WTC11 (cell line): Measurements from ENCODE around the gene MPST.

Experiments used
- CTCF ChIP-seq: fragments of 200-600 bp; IDR thresholded peaks from 2 replicates; pipeline ENCODE4 v1.8.0; 2022; ENCODE audit warnings: antibody characterized with exemption
- E2F1 ChIP-seq: sonication (generic); formaldehyde crosslinking; IDR thresholded peaks from 2 replicates; pipeline ENCODE4 v1.8.0; 2022; ENCODE audit warnings: mild to moderate bottlenecking, missing genetic modification reagents
- ESRRA ChIP-seq: sonication (generic); formaldehyde crosslinking; IDR thresholded peaks from 2 replicates; pipeline ENCODE4 v1.8.1; 2022; ENCODE audit warnings: mild to moderate bottlenecking, missing genetic modification reagents, borderline replicate concordance
- GABPB1 ChIP-seq: sonication (generic); formaldehyde crosslinking; IDR thresholded peaks from 2 replicates; pipeline ENCODE4 v1.8.1; 2023; ENCODE audit warnings: mild to moderate bottlenecking, missing genetic modification reagents
- JUN ChIP-seq: sonication (generic); formaldehyde crosslinking; IDR thresholded peaks from 2 replicates; pipeline ENCODE4 v1.8.0; 2023; ENCODE audit warnings: mild to moderate bottlenecking, missing genetic modification reagents
- NR2C2 ChIP-seq: sonication (generic); formaldehyde crosslinking; IDR thresholded peaks from 2 replicates; pipeline ENCODE4 v1.8.0; 2022; ENCODE audit warnings: mild to moderate bottlenecking, missing genetic modification reagents
- PREB ChIP-seq: sonication (generic); formaldehyde crosslinking; IDR thresholded peaks from 2 replicates; pipeline ENCODE4 v1.8.1; 2022; ENCODE audit warnings: mild to moderate bottlenecking, missing genetic modification reagents, moderate library complexity, borderline replicate concordance
- RELA ChIP-seq: sonication (generic); formaldehyde crosslinking; IDR thresholded peaks from 2 replicates; pipeline ENCODE4 v1.8.1; 2022; ENCODE audit warnings: missing genetic modification reagents, mild to moderate bottlenecking, borderline replicate concordance
- TP53 ChIP-seq: sonication (generic); formaldehyde crosslinking; IDR thresholded peaks from 2 replicates; pipeline ENCODE4 v1.8.1; 2023; ENCODE audit warnings: mild to moderate bottlenecking, missing genetic modification reagents
- USF2 ChIP-seq: sonication (generic); formaldehyde crosslinking; IDR thresholded peaks from 2 replicates; pipeline ENCODE4 v1.8.1; 2023; ENCODE audit warnings: mild to moderate bottlenecking, missing genetic modification reagents, moderate library complexity
- ZBTB21 ChIP-seq: sonication (generic); formaldehyde crosslinking; IDR thresholded peaks from 2 replicates; pipeline ENCODE4 v1.8.1; 2023; ENCODE audit warnings: mild to moderate bottlenecking, missing genetic modification reagents, borderline replicate concordance
- ZNF138 ChIP-seq: sonication (generic); formaldehyde crosslinking; conservative IDR thresholded peaks from 2 replicates; pipeline ENCODE4 v1.8.1; 2022; ENCODE audit warnings: mild to moderate bottlenecking, moderate library complexity, missing genetic modification reagents
- ZNF423 ChIP-seq: fragments of 250-450 bp; sonication (Bioruptor Pico); IDR thresholded peaks from 2 replicates; pipeline ENCODE4 v2.1.2; 2022; ENCODE audit warnings: mild to moderate bottlenecking, moderate library complexity
- TF ChIP-seq, protein P1 (sequence below): sonication (generic); formaldehyde crosslinking; conservative IDR thresholded peaks from 2 replicates; pipeline ENCODE4 v1.8.1; 2023; ENCODE audit warnings: mild to moderate bottlenecking, low read depth, missing genetic modification reagents, moderate library complexity

DNA sequence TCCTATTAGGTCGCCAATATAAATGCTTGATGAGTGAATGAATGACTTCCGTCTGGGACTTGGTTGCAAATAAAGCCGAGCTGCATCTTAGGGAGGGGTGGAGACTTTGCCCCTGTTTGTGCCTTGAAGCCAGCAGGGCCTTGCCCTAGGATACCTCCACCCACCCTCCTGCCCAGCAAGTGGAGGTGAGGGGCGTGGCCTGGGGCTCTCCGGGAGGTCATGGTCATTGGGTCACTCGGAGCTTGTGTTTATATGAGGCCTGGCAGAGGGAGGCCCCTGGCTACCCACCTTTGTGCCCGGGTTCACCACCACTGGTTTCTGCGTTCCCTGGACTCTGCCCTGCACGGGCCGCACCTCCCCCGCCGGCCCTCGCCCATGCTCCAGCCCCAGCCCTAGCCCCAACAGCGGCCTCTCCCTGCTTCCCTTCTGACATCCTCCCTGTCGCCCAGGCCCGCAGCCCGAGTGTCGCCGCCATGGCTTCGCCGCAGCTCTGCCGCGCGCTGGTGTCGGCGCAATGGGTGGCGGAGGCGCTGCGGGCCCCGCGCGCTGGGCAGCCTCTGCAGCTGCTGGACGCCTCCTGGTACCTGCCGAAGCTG lies 4.3 kb downstream of the MPST start:
- TF ChIP-seq CTCF (no peak), USF2 (no peak), JUN (CRISPR knock-in tag) (no peak), ESRRA (CRISPR knock-in tag) (no peak), ZNF138 (CRISPR knock-in tag) (no peak), ZNF423 (CRISPR knock-in tag) (no peak), RELA (CRISPR knock-in tag) (no peak), PREB (no peak), ZBTB21 (CRISPR knock-in tag) (no peak), GABPB1 (CRISPR knock-in tag) (no peak), NR2C2 (CRISPR knock-in tag) (no peak), E2F1 (no peak), TP53 (no peak)
- TF ChIP-seq, protein P1, sequence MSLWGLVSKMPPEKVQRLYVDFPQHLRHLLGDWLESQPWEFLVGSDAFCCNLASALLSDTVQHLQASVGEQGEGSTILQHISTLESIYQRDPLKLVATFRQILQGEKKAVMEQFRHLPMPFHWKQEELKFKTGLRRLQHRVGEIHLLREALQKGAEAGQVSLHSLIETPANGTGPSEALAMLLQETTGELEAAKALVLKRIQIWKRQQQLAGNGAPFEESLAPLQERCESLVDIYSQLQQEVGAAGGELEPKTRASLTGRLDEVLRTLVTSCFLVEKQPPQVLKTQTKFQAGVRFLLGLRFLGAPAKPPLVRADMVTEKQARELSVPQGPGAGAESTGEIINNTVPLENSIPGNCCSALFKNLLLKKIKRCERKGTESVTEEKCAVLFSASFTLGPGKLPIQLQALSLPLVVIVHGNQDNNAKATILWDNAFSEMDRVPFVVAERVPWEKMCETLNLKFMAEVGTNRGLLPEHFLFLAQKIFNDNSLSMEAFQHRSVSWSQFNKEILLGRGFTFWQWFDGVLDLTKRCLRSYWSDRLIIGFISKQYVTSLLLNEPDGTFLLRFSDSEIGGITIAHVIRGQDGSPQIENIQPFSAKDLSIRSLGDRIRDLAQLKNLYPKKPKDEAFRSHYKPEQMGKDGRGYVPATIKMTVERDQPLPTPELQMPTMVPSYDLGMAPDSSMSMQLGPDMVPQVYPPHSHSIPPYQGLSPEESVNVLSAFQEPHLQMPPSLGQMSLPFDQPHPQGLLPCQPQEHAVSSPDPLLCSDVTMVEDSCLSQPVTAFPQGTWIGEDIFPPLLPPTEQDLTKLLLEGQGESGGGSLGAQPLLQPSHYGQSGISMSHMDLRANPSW, result no peak
